ENCODE results near the gene PTCD1. TPM values are rescaled to one million over a fixed set of nuclear protein-coding genes. Genes with fewer than 3 reads are reported as not detected.

The PTCD1 gene
- total and polyA plus RNA-seq, 2 donors (not counting 1 experiment from before 2014, with no cell fraction given) = 2.3 to 8.1 TPM

DNA sequence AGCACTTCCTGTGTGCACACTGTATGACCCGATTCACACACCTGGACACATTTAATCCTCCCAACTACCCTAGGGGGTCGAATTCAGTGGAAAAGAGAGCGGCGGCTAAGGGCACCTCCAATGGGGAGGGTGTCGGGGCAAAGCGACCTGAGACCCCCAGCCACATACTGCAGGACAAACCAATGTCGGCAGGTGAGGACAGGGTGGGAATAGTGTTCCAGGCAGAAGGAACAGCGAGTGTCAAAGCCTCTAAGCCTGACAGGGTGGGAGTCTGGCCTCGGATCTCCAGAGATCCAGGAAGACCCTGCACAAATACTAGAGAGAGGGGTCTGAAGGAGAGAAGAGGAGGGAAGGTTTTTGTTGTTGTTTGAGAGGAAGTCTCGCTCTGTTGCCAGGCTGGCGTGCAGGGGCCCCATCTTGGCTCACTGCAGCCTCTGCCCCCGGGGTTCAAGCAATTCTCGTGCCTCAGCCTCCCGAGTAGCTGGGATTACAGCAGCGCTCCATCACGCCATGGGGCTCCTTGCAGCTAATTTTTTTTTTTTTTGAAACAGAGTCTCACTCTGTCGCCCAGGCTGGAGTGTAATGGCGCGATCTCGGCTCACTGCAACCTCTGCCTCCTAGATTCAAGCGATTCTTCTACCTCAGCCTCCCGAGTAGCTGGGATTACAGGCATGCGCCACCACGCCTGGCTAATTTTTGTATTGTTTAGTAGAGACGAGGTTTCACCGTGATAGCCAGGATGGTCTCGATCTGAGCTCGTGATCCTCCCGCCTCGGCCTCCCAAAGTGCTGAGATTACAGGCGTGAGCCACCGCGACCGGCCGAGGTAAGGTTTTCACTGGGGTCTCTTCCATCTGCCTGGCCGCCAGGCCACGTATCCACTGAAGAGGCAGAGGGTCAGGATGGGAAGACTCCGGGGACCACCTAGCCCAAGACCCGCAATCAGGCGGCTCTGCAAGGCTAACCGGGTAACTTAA lies 65.2 kb downstream of the PTCD1 start:
- H3K4me3 ChIP-seq (replicated peaks in 1 of 4; ENCODE audit: control extremely low read depth in 1 of 4, insufficient read depth in 1 of 4, low read depth in 3 of 4, low read length in 4 of 4) = peak overlapping the region in 1 of 4 experiments; percentile 75
- TF ChIP-seq EZH2 (IDR thresholded peaks at IDR 0.05; ENCODE audit: low read length, missing control alignments) = no peak
- TF ChIP-seq CTCF (conservative IDR thresholded peaks at IDR 0.05 in 1 of 2, IDR thresholded peaks at IDR 0.05 in 1 of 2; ENCODE audit: low read depth in 1 of 2, low read length in 2 of 2) = no peak
- H3K4me1 ChIP-seq (ENCODE audit: control insufficient read depth, extremely low read depth, insufficient read depth, low read length) = peaks cover 3% of the 10 kb centered on the region
- no peak overlapping the region for H2AFZ ChIP-seq (ENCODE audit: low read length)
- no peak overlapping the region for H3K9ac ChIP-seq (ENCODE audit: insufficient read depth, low read length)
- H3K36me3 ChIP-seq (ENCODE audit: control insufficient read depth, insufficient read depth, low read length) = peaks cover 7% of the 10 kb centered on the region
- no peak overlapping the region for H3K4me2 ChIP-seq (ENCODE audit: extremely low read depth, insufficient read depth, low read length)
- no peak for DNase-seq (ENCODE audit: low read depth in 2 of 2)
- H3K27ac ChIP-seq (ENCODE audit: insufficient read depth, low read length) = no peak overlapping the region
- H4K20me1 ChIP-seq (ENCODE audit: control insufficient read depth, extremely low read depth, insufficient read depth, low read length) = no peaks in the 10 kb centered on the region
- H3K79me2 ChIP-seq (ENCODE audit: control insufficient read depth, insufficient read depth, low read length) = peaks cover 20% of the 10 kb centered on the region
- H3K9me3 ChIP-seq (ENCODE audit: control insufficient read depth, insufficient read depth, low read depth, low read length) = no peaks in the 10 kb centered on the region
- no peaks in the 10 kb centered on the region for H3K27me3 ChIP-seq (ENCODE audit: control insufficient read depth, insufficient read depth, low read length)

GRCh38 chr7:99372275-99373090 lies 66.1 kb downstream of the PTCD1 start:
- Histone ChIP-seq H4K20me1 (ENCODE audit: control insufficient read depth, extremely low read depth, insufficient read depth, low read length) (no peaks in the 10 kb centered on the region), H3K36me3 (ENCODE audit: control insufficient read depth, insufficient read depth, low read length) (peaks cover 7% of the 10 kb centered on the region), H3K4me3 (replicated peaks in 1 of 4; ENCODE audit: control extremely low read depth in 1 of 4, insufficient read depth in 1 of 4, low read depth in 3 of 4, low read length in 4 of 4) (no peak overlapping the region), H3K9ac (ENCODE audit: insufficient read depth, low read length) (no peak overlapping the region), H3K27ac (ENCODE audit: insufficient read depth, low read length) (no peak overlapping the region), H3K4me1 (ENCODE audit: control insufficient read depth, extremely low read depth, insufficient read depth, low read length) (peaks cover 3% of the 10 kb centered on the region), H3K9me3 (ENCODE audit: control insufficient read depth, insufficient read depth, low read depth, low read length) (no peaks in the 10 kb centered on the region), H2AFZ (ENCODE audit: low read length) (peak overlapping the region; percentile 33), H3K79me2 (ENCODE audit: control insufficient read depth, insufficient read depth, low read length) (peaks cover 16% of the 10 kb centered on the region), H3K4me2 (ENCODE audit: extremely low read depth, insufficient read depth, low read length) (no peak overlapping the region), H3K27me3 (ENCODE audit: control insufficient read depth, insufficient read depth, low read length) (no peaks in the 10 kb centered on the region)
- TF ChIP-seq EZH2 (IDR thresholded peaks at IDR 0.05; ENCODE audit: low read length, missing control alignments) (no peak), CTCF (conservative IDR thresholded peaks at IDR 0.05 in 1 of 2, IDR thresholded peaks at IDR 0.05 in 1 of 2; ENCODE audit: low read depth in 1 of 2, low read length in 2 of 2) (no peak)
- peak; percentile 29 to 45 for DNase-seq (ENCODE audit: low read depth in 2 of 2)

DNA sequence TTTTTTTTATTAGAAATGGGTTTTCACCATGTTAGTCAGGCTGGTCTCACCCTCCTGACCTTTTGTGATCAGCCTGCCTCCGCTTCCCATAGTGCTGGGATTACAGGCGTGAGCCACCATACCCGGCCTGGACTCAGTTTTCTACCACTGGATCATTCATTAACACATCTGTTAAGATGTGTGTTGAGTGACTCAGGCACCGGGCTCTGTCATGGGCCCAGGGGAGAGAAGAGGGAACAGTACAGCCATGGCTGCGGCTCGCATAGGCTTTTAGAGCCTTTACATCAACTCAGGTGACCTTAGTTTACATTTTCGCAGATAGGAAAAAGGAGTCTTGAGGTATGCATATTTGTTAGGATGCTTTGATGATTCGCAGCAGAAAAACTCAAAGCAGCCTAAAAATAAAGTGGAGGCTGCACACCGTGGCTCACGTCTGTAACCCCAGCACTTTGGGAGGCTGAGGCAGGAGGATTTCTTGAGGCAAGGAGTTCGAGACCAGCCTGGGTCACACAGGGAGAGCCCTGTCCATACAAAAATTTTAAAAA lies 67.2 kb downstream of the PTCD1 start:
- peaks cover 10% of the 10 kb centered on the region for H3K79me2 ChIP-seq (ENCODE audit: control insufficient read depth, insufficient read depth, low read length)
- H3K27ac ChIP-seq (ENCODE audit: insufficient read depth, low read length) = no peak overlapping the region
- no peak for TF ChIP-seq EZH2 (IDR thresholded peaks at IDR 0.05; ENCODE audit: low read length, missing control alignments)
- TF ChIP-seq CTCF (conservative IDR thresholded peaks at IDR 0.05 in 1 of 2, IDR thresholded peaks at IDR 0.05 in 1 of 2; ENCODE audit: low read depth in 1 of 2, low read length in 2 of 2) = no peak
- peaks cover 8% of the 10 kb centered on the region for H3K36me3 ChIP-seq (ENCODE audit: control insufficient read depth, insufficient read depth, low read length)
- no peaks in the 10 kb centered on the region for H3K9me3 ChIP-seq (ENCODE audit: control insufficient read depth, insufficient read depth, low read depth, low read length)
- H2AFZ ChIP-seq (ENCODE audit: low read length) = no peak overlapping the region
- H3K9ac ChIP-seq (ENCODE audit: insufficient read depth, low read length) = no peak overlapping the region
- DNase-seq (ENCODE audit: low read depth in 2 of 2) = peak in 1 of 2 donors; percentile 23
- H3K27me3 ChIP-seq (ENCODE audit: control insufficient read depth, insufficient read depth, low read length) = no peaks in the 10 kb centered on the region
- peaks cover 3% of the 10 kb centered on the region for H3K4me1 ChIP-seq (ENCODE audit: control insufficient read depth, extremely low read depth, insufficient read depth, low read length)
- no peak overlapping the region for H3K4me2 ChIP-seq (ENCODE audit: extremely low read depth, insufficient read depth, low read length)
- no peaks in the 10 kb centered on the region for H4K20me1 ChIP-seq (ENCODE audit: control insufficient read depth, extremely low read depth, insufficient read depth, low read length)
- no peak overlapping the region for H3K4me3 ChIP-seq (replicated peaks in 1 of 4; ENCODE audit: control extremely low read depth in 1 of 4, insufficient read depth in 1 of 4, low read depth in 3 of 4, low read length in 4 of 4)

All from fibroblast of lung (primary cell).